NB4 (cell line): Measurements from ENCODE around the gene MAD2L2.

Source experiments
- DNase-seq: peaks from one replicate; pipeline ENCODE4 v3.0.0; 2010; ENCODE audit warnings: low read depth
- H3K4me3 ChIP-seq: one replicate; pipeline ENCODE4 v1.5.1; 2011; ENCODE audit warnings: mild to moderate bottlenecking, low read depth, low read length, moderate library complexity
- MYC ChIP-seq: IDR thresholded peaks from 2 replicates; pipeline ENCODE4 v1.6.1; 2011; ENCODE audit warnings: low read depth, low read length
- POLR2A ChIP-seq: IDR thresholded peaks from 2 replicates; pipeline ENCODE4 v1.6.1; 2011; ENCODE audit warnings: mild to moderate bottlenecking; ENCODE audit not compliant: insufficient read length; ENCODE audit errors: extremely low read depth
- TF ChIP-seq, protein P1 (sequence below): IDR thresholded peaks from 2 replicates; pipeline ENCODE4 v1.6.1; 2011; ENCODE audit warnings: low read depth, low read length
- TF ChIP-seq, protein P2 (sequence below): IDR thresholded peaks from one replicate; pipeline ENCODE4 v1.5.1; 2012; ENCODE audit warnings: low read depth, low read length

The MAD2L2 gene

DNA sequence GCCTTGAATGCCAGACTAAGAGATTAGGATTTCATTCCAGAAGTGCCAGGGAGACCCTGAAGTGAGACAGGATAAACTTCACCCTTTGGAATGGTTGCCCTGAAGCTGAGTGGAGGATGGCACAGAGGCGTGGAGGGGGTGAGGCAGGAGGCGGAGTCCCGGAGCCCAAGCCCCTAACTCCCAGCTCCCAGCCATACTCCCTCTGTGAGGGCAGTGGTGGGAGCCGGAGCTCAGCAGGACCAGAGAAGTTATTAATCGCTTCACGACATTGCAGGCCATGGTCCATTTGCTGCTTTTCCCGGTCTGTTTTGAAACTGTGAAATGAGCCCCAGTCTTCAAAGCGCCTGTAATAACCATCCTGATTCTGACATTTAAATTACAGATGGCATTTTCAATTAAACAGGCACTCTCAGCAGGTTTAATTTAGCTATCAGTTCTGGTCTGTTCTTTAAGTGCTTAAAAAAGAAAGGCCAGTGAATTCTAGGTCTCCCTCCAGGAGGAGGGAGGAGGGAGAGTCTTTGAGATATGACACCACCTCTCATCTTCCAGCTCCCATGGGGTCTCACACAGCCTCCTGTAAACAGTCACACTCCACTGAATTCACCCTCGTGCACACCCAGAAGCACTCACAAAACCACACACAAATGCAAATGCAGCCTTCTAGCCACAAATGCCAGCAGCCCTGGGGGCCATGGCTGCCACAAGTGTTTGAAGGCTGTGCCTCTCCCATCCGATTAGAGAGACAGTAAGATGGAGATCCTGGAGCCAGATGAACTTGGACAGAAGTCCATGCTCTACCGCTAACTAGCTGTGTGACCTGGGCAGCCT lies 46.4 kb downstream of the MAD2L2 start:
- DNase-seq, result no peak
- TF ChIP-seq MYC (no peak), POLR2A (no peak)
- TF ChIP-seq, protein P1, sequence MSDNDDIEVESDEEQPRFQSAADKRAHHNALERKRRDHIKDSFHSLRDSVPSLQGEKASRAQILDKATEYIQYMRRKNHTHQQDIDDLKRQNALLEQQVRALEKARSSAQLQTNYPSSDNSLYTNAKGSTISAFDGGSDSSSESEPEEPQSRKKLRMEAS, result no peak
- TF ChIP-seq, protein P2, sequence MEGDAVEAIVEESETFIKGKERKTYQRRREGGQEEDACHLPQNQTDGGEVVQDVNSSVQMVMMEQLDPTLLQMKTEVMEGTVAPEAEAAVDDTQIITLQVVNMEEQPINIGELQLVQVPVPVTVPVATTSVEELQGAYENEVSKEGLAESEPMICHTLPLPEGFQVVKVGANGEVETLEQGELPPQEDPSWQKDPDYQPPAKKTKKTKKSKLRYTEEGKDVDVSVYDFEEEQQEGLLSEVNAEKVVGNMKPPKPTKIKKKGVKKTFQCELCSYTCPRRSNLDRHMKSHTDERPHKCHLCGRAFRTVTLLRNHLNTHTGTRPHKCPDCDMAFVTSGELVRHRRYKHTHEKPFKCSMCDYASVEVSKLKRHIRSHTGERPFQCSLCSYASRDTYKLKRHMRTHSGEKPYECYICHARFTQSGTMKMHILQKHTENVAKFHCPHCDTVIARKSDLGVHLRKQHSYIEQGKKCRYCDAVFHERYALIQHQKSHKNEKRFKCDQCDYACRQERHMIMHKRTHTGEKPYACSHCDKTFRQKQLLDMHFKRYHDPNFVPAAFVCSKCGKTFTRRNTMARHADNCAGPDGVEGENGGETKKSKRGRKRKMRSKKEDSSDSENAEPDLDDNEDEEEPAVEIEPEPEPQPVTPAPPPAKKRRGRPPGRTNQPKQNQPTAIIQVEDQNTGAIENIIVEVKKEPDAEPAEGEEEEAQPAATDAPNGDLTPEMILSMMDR, result no peak
- H3K4me3 ChIP-seq, result no peak overlapping the region

DNA sequence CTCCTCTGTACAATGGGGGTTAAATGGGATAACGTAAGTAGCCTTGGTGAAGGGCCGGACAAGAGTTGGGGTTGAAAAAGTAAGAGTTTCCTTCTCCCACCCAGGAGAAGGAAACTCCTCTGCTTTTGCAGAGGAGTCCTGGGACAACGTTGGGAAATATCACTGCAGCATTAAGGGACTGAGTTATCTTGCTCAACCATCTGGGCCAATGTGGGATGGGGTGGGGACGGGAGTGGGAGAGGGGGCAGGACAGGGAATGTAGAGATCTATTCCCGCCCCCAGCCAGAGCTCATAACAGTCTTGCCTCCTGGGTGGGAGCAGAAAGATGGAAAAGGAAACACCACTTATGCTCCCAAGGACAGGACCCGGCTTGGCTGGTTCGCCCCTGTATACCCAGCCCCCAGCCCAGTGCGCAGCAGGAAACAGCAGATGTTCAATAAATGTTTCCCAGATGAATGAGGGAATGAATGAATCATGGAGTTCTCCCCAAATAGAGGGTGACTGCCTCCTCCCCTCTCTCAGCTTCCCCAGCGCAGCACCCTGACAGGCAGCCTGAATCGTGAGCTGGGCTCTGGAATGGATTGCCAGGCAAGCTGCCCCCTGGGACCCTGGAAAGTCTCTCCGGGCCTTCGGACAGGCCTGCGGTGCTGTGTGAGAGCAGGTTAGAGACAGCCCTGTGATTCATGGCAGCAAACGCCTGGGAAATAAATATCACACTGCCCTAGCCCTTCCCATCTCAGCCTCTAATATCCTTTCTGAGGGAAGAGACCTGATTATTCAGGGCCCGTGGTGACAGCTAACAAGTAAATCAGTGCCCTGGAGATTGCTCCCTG lies 51.5 kb downstream of the MAD2L2 start:
- no peak for DNase-seq
- TF ChIP-seq, protein P1, result no peak
- TF ChIP-seq MYC, result no peak
- TF ChIP-seq POLR2A, result no peak
- TF ChIP-seq, protein P2, result no peak

DNA sequence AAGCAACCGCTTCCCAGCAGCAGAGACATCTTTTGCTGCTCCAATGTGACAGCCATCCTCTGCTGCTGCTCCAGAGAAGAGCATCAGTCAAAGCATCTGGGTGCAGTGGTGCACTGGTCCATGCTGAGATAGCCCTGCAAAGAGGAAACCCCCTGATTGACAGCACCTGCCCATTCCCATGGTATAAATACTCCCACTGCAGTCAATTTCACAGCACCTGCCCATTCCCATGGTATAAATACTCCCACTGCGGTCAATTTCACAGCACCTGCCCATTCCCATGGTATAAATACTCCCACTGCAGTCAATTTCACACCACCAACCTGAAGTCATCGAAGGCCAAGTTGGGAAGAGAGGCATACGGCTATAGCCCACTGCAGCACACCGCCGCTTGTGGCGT lies 52.2 kb downstream of the MAD2L2 start:
- no peak for TF ChIP-seq POLR2A
- TF ChIP-seq MYC, result no peak
- TF ChIP-seq, protein P2, result no peak
- TF ChIP-seq, protein P1, result no peak
- H3K4me3 ChIP-seq, result no peak overlapping the region
- DNase-seq, result no peak

More for the DNA sequence above, 51.5 kb downstream of the MAD2L2 start:
- no peak overlapping the region for H3K4me3 ChIP-seq

DNA sequence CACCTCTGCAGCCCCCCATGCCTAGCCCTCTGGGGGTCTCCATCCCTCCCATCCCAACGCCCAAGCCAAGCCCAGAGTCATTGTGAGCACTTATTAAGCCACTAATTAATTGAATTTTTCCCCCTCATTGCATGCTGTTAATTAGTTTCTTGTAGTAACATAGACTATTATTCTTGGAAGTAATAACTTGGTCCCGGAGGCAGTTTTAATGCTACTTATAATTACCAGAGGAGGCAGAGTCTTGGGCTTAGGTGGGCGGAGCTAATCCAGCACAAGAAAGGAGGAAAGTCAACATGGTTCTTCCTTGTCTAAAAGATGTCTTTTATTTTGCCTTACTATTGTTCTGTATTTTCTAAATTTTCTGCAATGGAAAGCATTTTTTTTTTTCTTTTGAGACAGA lies 54.4 kb downstream of the MAD2L2 start:
- no peak overlapping the region for H3K4me3 ChIP-seq
- TF ChIP-seq, protein P2, result no peak
- TF ChIP-seq MYC (no peak), POLR2A (no peak)
- TF ChIP-seq, protein P1, result no peak
- DNase-seq, result no peak
